ELR (cell line): ENCODE measurements around the gene NTN1.
"Not testable (repeated sequence)": the region's sequence is repeated elsewhere in the genome, so short reads cannot be mapped to it uniquely, and the experiment has no call there.

Source experiments
- DNase-seq: peaks from one replicate; pipeline ENCODE4 v3.0.0-alpha.2; 2015; ENCODE audit warnings: low read depth

NTN1 gene

GRCh38 chr17:9087921-9088320, 66.6 kb downstream of the NTN1 start:
- no peak for DNase-seq

GRCh38 chr17:9090641-9091096, 69.4 kb downstream of the NTN1 start:
- no peak for DNase-seq

- no peak for DNase-seq
These were observed 72.9 kb downstream of the NTN1 start for GRCh38 chr17:9094193-9094592.

DNA sequence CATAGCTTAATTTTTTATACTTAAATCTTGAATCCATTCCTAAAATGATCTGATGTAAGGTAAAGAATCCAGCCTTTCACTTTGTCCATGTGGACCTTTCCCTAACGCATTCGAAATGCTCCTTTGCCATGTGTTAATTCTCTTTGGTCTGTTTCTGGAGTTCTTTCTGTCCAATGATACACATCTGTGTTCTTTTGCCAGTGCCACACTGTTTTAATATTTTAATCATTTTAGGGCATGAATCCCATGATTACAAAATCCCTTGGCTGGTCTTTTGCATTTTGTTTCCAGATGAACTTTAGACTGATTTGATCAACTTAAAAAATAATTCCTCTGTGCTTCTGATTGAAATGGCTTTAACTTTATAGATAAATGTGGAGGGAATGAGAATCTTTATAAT, 74.1 kb downstream of the NTN1 start:
- no peak for DNase-seq

DNA sequence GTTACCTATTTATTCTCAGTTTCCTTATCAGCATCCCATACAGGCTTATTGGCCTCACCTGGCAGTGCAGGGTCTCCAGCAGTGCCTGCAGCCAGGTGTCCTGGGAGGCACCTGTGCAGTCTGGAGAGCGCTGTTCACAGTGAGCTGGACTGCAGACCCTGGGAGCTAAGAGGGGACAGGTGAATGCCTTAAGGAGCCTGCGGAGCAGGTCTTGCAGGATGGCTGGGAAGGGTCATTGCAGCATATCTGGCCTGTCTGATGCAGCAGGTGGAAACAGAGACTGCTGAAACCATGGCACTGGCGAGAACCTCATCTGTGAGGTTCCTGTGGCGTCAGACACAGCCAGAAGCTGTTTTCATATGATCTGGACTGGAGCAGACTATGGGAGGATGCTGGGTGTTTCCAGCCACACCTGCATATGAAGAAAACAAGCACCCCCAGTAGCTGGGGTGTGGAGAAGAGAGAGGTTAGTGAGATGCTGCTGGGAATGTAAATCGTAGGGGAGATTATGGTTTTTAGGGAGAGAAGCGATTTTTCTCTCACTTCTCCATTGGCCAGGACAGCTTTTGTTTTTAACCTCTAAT, 77.0 kb downstream of the NTN1 start:
- no peak for DNase-seq

GRCh38 chr17:9101356-9101755, 80.0 kb downstream of the NTN1 start:
- no peak for DNase-seq

- DNase-seq: not testable (repeated sequence)
These were observed 81.9 kb downstream of the NTN1 start for GRCh38 chr17:9103193-9103592.

GRCh38 chr17:9104370-9105041, 83.2 kb downstream of the NTN1 start:
- no peak for DNase-seq

GRCh38 chr17:9105068-9105868, 84.0 kb downstream of the NTN1 start:
- DNase-seq: no peak

DNA sequence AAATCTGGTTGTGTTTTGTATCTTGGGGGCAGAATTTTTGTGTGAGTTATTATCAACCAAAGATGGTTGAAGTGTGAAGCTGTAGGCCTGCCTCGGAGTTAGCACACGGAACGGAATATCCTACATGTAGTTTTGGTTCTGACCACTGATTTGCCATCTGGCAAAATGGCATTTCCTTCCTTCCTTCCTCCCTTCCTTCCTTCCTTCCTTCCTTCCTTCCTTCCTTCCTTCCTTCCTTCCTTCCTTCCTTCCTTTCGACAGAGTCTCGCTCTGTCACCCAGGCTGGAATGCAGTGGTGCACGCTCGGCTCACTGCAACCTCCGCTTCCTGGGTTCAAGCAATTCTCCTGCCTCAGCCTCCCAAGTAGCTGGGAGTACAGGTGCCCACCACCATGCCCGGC, 85.0 kb downstream of the NTN1 start:
- not testable (repeated sequence) for DNase-seq

DNA sequence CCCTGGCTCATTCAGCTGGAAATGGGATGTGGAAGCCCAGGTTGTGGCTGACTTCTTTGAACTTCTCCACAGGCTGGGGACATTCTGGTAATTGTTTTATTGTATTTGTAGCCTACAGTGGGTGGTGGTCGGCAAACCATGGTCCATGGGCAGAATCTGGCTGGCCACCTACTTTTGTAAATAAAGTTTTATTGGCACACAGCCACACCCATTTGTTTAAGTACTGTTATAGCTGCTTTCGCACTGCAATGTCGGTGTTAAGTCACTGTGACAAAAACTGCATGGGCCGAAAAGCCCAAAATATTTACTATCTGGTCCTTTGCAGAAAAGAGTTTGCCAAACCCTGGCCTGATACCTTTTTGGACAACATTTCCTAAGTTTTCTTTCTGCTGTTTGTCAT, 86.2 kb downstream of the NTN1 start:
- DNase-seq: no peak

- no peak for DNase-seq
These were observed 86.8 kb downstream of the NTN1 start for GRCh38 chr17:9108146-9108545.

DNA sequence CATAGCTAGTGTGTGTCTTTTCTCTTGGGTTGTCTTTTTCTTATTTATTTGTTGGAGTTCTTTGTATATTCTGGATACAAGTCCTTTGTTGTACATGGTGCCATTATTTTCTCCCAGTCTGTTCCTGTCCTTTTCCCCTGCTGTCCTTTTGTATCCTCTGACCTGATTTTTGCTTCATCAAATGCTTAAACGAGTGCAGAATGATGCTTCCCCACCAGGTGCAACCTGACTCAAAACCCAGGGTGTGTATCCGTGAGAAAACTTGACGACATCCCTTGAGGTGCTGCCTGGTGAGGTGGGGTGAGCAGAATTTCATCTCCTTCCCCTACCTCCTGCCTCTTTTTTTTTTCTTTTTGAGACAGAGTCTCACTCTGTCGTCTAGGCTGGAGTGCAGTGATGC, 88.6 kb downstream of the NTN1 start:
- no peak for DNase-seq

DNA sequence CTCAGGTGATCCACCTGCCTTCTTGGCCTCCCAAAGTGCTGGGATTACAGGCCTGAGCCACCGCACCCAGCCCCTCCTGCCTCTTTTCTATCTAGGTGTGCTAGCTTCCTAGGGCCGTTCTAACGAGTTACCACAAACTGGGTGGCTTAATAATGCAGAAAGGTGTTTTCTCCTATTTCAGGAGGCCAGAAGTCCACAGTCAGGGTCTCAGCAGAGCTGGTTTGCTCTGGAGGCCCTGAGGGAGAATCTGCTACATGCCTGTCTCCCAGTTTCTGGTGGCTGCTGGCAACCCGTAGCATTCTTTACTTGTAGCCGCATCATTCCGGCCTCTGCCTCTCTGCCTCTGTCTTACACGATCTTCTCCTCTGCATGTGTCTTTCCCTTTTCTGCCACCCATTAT, 89.2 kb downstream of the NTN1 start:
- DNase-seq: no peak

GRCh38 chr17:9115214-9116191, 94.2 kb downstream of the NTN1 start:
- DNase-seq: peak; percentile 75

DNA sequence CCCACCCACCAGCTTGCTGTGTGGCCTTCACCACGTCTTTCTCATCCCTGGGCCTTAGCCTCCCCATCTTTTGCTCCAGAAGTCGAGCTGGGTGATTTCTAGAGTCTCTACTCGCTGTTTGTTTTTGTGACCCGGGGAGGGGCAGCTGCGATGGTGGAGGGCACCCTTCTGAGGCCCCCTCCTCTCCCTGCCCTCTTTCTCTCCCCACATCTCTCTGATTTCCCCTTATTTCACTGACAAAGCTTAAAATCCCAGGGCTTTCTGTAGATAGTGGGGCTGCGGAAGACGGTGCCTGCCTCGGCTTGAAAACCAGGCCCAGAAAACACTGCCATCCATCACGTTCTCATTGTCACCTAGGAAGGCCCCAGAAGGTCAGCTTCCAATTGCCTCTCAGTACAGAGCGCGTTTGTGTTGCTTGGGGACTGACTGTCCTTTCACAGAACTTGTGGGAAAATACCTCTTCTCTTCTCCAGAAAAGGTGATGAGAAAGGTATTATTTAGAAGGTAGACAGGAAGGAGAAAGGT, 95.1 kb downstream of the NTN1 start:
- DNase-seq: no peak

DNA sequence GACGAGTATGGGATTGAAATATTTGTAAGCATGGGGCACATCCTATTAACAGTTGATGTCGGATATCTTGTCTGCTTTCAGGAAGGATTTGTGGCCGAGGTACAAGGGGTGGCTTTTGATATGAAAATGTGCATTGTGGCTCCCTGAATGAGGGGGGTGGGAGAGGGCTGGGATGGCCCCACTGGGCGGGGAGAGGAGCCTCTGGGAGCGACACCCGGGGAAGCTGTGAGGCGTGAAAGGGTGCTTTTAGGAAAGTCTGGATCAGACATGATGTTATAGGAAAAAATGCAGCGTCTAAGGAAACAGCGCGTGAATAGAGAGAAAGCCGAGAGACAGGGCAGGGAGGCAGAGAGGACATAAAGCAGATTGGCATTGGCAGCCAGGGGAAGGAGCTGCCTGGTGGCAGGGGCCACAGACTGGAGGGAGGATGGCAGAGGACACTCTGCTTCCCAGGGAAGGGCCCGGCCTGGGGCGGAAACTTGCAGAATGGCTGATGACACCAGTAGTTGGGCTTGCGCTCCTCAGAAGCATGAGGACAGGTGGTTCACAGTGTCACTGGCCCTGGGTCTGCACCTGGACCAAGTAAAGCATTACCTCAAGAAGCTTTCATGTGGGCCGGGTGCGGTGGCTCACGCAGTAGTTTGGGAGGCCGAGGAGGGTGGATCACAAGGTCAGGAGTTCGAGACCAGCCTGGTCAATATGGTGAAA, 95.7 kb downstream of the NTN1 start:
- no peak for DNase-seq

- DNase-seq: peak; percentile 13
These were observed 99.2 kb downstream of the NTN1 start for GRCh38 chr17:9120471-9120870.

GRCh38 chr17:9121186-9121820, 100.0 kb downstream of the NTN1 start:
- DNase-seq: no peak
